PC-9 (cell line): ENCODE measurements around the gene ZRANB1.

Experiments
- EZH2 ChIP-seq: fragments of 200-600 bp; sonication (generic); IDR thresholded peaks from 2 replicates; pipeline ENCODE4 v1.8.0; 2017; ENCODE audit warnings: antibody characterized with exemption, low read depth
- TF ChIP-seq, protein P1 (sequence below): fragments of 200-600 bp; sonication (generic); conservative IDR thresholded peaks from 2 replicates; pipeline ENCODE4 v1.6.1; 2017; ENCODE audit warnings: mixed run types, antibody characterized with exemption, mild to moderate bottlenecking, moderate library complexity

DNA sequence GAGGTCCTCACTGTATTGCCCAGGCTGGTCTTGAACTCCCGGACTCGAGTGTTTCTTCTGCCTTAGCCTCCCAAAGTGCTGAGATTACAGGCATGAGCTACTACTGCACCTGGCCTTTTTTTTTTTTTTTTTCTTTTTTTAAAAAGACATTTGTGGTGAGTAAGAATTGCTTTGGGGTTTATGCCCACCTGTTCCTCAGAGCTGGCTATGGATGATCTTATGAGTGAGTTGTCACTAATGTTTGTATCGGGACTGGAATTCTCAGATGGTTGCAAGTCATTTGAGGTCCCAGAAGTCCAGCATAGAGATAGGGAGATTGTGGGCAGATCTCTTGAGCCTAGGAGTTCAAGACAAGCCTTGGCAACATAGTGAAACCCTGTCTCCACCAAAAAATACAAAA lies 35.2 kb downstream of the ZRANB1 start:
- TF ChIP-seq, protein P1, sequence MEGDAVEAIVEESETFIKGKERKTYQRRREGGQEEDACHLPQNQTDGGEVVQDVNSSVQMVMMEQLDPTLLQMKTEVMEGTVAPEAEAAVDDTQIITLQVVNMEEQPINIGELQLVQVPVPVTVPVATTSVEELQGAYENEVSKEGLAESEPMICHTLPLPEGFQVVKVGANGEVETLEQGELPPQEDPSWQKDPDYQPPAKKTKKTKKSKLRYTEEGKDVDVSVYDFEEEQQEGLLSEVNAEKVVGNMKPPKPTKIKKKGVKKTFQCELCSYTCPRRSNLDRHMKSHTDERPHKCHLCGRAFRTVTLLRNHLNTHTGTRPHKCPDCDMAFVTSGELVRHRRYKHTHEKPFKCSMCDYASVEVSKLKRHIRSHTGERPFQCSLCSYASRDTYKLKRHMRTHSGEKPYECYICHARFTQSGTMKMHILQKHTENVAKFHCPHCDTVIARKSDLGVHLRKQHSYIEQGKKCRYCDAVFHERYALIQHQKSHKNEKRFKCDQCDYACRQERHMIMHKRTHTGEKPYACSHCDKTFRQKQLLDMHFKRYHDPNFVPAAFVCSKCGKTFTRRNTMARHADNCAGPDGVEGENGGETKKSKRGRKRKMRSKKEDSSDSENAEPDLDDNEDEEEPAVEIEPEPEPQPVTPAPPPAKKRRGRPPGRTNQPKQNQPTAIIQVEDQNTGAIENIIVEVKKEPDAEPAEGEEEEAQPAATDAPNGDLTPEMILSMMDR: no peak
- no peak for TF ChIP-seq EZH2
